Astrocyte of the cerebellum (primary cell): Measurements from ENCODE around the gene TNK1.

Experiments
- DNase-seq: peaks from one replicate; pipeline ENCODE4 v3.0.0-alpha.2; 2011; ENCODE audit warnings: low read depth
- H3K4me3 ChIP-seq: 2 replicates; pipeline ENCODE4 v1.5.1; 2011; ENCODE audit warnings: mild to moderate bottlenecking, low read depth, low read length, moderate library complexity
- CTCF ChIP-seq: IDR thresholded peaks from 2 replicates; pipeline ENCODE4 v1.5.1; 2012; ENCODE audit warnings: low read length, low read depth, moderate library complexity, mild to moderate bottlenecking; ENCODE audit errors: missing control alignments
- in situ Hi-C: cut with HindIII; loops from 2 replicates; pipeline ENCODE4 v1.10.0; 2017; ENCODE audit warnings: low sequenced_read_pairs

Gene TNK1

GRCh38 chr17:7411427-7411750, 30.5 kb downstream of the TNK1 start:
- in situ Hi-C loops, result no loop called here

GRCh38 chr17:7413346-7413985, 32.6 kb downstream of the TNK1 start:
- no peak for DNase-seq
- in situ Hi-C loops, result no loop called here
- TF ChIP-seq CTCF, result no peak
- no peak overlapping the region for H3K4me3 ChIP-seq

More at GRCh38 chr17:7411427-7411750, 30.5 kb downstream of the TNK1 start:
- no peak for DNase-seq
- TF ChIP-seq CTCF, result no peak
- H3K4me3 ChIP-seq, result no peak overlapping the region

- in situ Hi-C loops, result no loop called here
- no peak overlapping the region for H3K4me3 ChIP-seq
- TF ChIP-seq CTCF, result no peak
- no peak for DNase-seq
Measured at GRCh38 chr17:7414837-7415236, 33.9 kb downstream of the TNK1 start.

- in situ Hi-C loops, result no loop called here
- H3K4me3 ChIP-seq, result no peak overlapping the region
- DNase-seq, result no peak
- no peak for TF ChIP-seq CTCF
Measured at GRCh38 chr17:7415784-7416183, 34.9 kb downstream of the TNK1 start.

- no peak for TF ChIP-seq CTCF
- no peak overlapping the region for H3K4me3 ChIP-seq
- in situ Hi-C loops, result no loop called here
- no peak for DNase-seq
Measured at GRCh38 chr17:7416323-7416722, 35.4 kb downstream of the TNK1 start.

GRCh38 chr17:7417056-7417655, 36.3 kb downstream of the TNK1 start:
- no peak overlapping the region for H3K4me3 ChIP-seq
- DNase-seq, result no peak
- in situ Hi-C loops, result no loop called here
- TF ChIP-seq CTCF, result no peak
